ENCODE data around the gene SPOCK3. TPM values are rescaled to one million over a fixed set of nuclear protein-coding genes. Genes with fewer than 3 reads are reported as not detected.
"Not testable (repeated sequence)": the region's sequence is repeated elsewhere in the genome, so short reads cannot be mapped to it uniquely, and the experiment has no call there.

SPOCK3 gene
- total RNA-seq, 1 donor = 0.10 TPM

GRCh38 chr4:166886718-166887117 is 347.6 kb downstream of the SPOCK3 start:
- Histone ChIP-seq H3K27me3 (ENCODE audit: insufficient read depth, low read length) (no peaks in the 10 kb centered on the region), H3K4me3 (ENCODE audit: low read length) (no peak overlapping the region), H3K4me1 (ENCODE audit: insufficient read depth, low read length) (no peaks in the 10 kb centered on the region), H3K9me3 (ENCODE audit: low read depth, low read length) (no peaks in the 10 kb centered on the region)

GRCh38 chr4:166882221-166882620 is 352.1 kb downstream of the SPOCK3 start:
- Histone ChIP-seq H3K4me3 (ENCODE audit: low read length) (no peak overlapping the region), H3K27me3 (ENCODE audit: insufficient read depth, low read length) (no peaks in the 10 kb centered on the region), H3K4me1 (ENCODE audit: insufficient read depth, low read length) (no peaks in the 10 kb centered on the region), H3K9me3 (ENCODE audit: low read depth, low read length) (no peaks in the 10 kb centered on the region)

- H3K4me1 ChIP-seq (ENCODE audit: insufficient read depth, low read length) = no peaks in the 10 kb centered on the region
- H3K4me3 ChIP-seq (ENCODE audit: low read length) = no peak overlapping the region
- H3K27me3 ChIP-seq (ENCODE audit: insufficient read depth, low read length) = no peaks in the 10 kb centered on the region
- H3K9me3 ChIP-seq (ENCODE audit: low read depth, low read length) = no peaks in the 10 kb centered on the region
These were observed 358.5 kb downstream of the SPOCK3 start for GRCh38 chr4:166875821-166876220.

DNA sequence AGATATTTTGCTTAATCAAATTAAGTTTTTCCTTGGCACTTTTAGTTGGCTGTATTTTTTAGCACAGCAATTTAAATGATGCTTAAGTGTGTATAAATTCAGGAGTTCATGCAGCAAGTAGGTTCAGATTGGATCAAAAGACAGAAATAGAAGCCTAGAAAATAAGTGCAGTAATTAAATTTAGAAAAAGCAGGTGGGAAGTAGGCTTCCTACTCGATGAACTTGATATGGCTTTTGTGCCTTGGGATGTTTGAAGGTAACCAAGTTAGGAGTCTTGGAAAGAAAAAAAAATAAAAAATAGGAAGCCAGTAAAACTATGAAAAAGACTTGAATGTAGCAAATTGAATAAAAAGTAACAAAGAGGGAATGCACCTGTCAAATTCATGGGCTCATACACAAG is 372.3 kb downstream of the SPOCK3 start:
- H3K9me3 ChIP-seq (ENCODE audit: low read depth, low read length) = no peaks in the 10 kb centered on the region

GRCh38 chr4:166850398-166850797 is 383.9 kb downstream of the SPOCK3 start:
- H3K27me3 ChIP-seq (ENCODE audit: insufficient read depth, low read length); H3K4me1 ChIP-seq (ENCODE audit: insufficient read depth, low read length); H3K4me3 ChIP-seq (ENCODE audit: low read length); H3K9me3 ChIP-seq (ENCODE audit: low read depth, low read length): not testable (repeated sequence)

More for the DNA sequence above, 372.3 kb downstream of the SPOCK3 start:
- Histone ChIP-seq H3K4me3 (ENCODE audit: low read length) (no peak overlapping the region), H3K27me3 (ENCODE audit: insufficient read depth, low read length) (no peaks in the 10 kb centered on the region), H3K4me1 (ENCODE audit: insufficient read depth, low read length) (no peaks in the 10 kb centered on the region)

DNA sequence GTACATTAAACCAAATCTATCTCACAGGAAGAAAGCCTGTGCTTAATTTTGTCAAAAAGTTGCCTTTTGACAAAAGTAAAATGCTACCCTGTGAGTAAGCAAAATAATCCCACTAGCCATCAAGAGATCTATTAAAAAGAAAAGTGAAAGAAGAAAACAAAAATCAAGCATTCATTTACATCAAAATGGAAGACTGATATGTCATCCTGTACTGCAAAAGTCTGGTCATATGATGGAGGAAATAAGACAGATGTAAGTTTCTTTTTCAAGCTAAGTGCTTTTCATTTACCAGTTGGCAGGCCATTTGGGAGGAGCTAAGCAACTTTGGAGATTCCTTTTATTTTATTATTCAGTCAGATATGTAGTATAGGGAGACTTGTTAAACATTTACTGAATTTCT is 387.4 kb downstream of the SPOCK3 start:
- Histone ChIP-seq H3K4me3 (ENCODE audit: low read length) (no peak overlapping the region), H3K4me1 (ENCODE audit: insufficient read depth, low read length) (no peaks in the 10 kb centered on the region), H3K27me3 (ENCODE audit: insufficient read depth, low read length) (no peaks in the 10 kb centered on the region), H3K9me3 (ENCODE audit: low read depth, low read length) (no peaks in the 10 kb centered on the region)

DNA sequence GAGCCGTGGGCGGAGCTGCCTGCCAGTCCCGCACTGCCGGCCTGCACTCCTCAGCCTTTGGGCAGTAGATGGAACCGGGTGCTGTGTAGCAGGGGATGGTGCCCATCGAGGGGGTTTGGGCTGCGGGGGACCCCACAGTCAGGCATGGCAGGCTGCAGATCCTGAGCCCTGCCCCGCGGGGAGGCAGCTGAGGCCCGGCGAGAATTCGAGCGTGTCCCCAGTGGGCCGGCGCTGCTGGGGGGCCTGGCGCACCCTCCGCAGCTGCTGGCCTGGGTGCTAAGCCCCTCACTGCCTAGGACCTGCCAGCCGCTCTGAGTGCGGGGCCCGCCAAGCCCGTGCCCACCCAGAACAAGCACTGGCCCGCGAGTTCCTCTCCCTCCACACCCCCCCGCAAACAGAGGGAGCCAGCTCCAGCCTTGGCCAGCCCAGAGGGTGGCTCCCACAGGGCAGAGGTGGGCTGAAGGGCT is 391.5 kb downstream of the SPOCK3 start:
- Histone ChIP-seq H3K4me1 (ENCODE audit: insufficient read depth, low read length) (no peaks in the 10 kb centered on the region), H3K9me3 (ENCODE audit: low read depth, low read length) (no peaks in the 10 kb centered on the region), H3K27me3 (ENCODE audit: insufficient read depth, low read length) (no peaks in the 10 kb centered on the region), H3K4me3 (ENCODE audit: low read length) (no peak overlapping the region)

DNA sequence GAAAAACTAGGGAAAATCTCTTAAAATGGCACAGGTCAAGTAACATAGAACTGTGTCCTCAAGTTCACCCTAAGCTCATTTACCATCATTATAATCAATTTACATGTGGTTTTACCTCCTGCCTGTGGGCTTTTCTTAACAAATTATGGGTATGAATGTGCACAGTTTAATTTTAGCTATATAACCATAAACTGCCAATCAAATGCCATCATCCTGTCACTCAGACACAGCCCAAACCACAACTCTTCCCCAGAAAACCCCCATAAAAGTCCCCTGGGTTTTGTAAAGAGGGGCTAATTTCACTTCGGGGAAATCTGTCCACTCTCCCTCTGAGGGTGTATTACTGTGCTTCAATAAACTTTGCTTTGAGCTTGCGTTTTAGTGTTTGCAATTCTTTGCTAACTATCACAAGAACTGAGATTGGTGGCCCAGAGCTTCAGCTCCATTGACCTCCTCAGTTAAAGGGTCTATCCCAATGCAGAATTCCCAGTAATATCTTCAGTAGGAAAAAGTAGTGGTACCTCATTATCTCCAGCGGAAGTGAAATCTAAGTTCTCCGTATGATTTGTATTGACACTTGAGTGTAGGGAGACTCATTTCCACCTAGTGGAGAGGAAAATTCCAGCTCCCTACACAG is 394.6 kb downstream of the SPOCK3 start:
- no peaks in the 10 kb centered on the region for H3K4me1 ChIP-seq (ENCODE audit: insufficient read depth, low read length)
- peaks cover 5% of the 10 kb centered on the region for H3K9me3 ChIP-seq (ENCODE audit: low read depth, low read length)
- H3K4me3 ChIP-seq (ENCODE audit: low read length) = no peak overlapping the region
- H3K27me3 ChIP-seq (ENCODE audit: insufficient read depth, low read length) = no peaks in the 10 kb centered on the region

DNA sequence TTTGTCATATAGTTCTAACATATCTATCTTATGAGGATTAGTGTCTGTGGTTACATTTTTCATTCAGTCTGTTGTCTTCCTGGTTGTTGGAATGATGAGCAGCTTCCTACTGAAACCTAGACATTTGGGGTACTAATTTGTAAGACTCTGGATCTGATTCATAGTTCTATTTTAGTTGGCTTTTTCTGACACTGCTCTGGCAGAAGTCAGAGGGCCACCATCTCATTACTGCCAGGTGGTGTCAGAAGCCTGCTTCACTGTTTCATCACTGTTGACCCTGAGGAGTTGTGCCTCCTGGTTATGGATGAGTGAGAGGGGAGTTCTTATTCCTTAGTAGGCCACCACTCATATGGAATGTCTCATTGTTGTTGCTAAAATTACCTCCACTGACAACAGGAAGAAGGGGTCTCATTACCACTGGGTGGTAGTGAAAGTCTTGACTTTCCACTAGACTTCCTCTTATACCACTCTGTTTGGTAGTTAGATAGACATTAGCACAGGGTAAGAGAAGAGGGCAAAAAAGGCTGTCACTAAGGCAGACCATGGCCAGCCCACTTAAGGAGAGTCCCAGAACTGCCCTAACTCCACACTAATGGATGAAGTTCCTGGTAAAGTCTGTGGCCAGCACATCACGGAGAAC is 395.2 kb downstream of the SPOCK3 start:
- Histone ChIP-seq H3K27me3 (ENCODE audit: insufficient read depth, low read length) (no peaks in the 10 kb centered on the region), H3K4me1 (ENCODE audit: insufficient read depth, low read length) (no peaks in the 10 kb centered on the region), H3K4me3 (ENCODE audit: low read length) (no peak overlapping the region), H3K9me3 (ENCODE audit: low read depth, low read length) (peaks cover 5% of the 10 kb centered on the region)

DNA sequence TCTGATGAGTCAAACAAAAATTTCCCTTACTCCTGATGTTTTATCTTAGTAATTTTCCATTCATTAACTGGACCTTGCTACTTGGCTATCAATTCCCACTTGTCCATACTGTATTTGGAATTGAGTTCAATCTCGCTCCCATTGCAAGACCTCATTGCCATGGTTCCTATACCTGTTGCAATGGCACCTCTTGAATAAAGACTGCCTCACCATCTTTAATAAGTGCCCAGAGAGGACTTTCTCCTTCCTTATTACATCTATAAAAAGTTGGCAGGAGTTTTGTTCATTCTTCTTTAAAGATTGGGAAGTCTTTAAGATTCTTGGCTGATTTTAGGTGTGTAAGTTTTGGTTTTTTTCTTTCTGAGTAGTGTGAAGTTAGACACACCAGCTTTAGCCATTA is 397.4 kb downstream of the SPOCK3 start:
- Histone ChIP-seq H3K9me3 (ENCODE audit: low read depth, low read length) (peaks cover 24% of the 10 kb centered on the region), H3K4me3 (ENCODE audit: low read length) (no peak overlapping the region), H3K27me3 (ENCODE audit: insufficient read depth, low read length) (no peaks in the 10 kb centered on the region), H3K4me1 (ENCODE audit: insufficient read depth, low read length) (no peaks in the 10 kb centered on the region)

- Histone ChIP-seq H3K4me3 (ENCODE audit: low read length) (no peak overlapping the region), H3K4me1 (ENCODE audit: insufficient read depth, low read length) (no peaks in the 10 kb centered on the region), H3K27me3 (ENCODE audit: insufficient read depth, low read length) (no peaks in the 10 kb centered on the region), H3K9me3 (ENCODE audit: low read depth, low read length) (peaks cover 9% of the 10 kb centered on the region)
These were observed 406.7 kb downstream of the SPOCK3 start for GRCh38 chr4:166827629-166828028.

DNA sequence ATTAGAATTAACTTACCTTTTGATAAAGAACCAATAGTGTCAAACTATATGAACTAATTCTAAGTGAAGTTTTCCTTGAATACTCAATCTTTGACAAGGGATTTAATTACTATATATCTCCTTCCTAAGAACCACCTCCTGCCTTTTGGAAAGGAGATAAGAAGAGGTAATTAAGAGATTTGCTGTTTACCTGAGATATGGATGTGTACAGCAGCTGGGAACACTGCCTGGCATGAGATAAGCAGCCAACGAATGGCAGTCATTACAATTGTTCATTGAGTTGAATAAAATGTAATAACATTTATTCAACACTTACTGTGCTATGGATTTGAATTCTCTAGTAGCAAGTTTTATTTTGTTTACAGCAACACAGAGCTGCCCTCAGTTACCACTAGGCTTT is 407.1 kb downstream of the SPOCK3 start:
- Histone ChIP-seq H3K27me3 (ENCODE audit: insufficient read depth, low read length) (no peaks in the 10 kb centered on the region), H3K4me1 (ENCODE audit: insufficient read depth, low read length) (no peaks in the 10 kb centered on the region), H3K9me3 (ENCODE audit: low read depth, low read length) (peaks cover 5% of the 10 kb centered on the region), H3K4me3 (ENCODE audit: low read length) (no peak overlapping the region)

- no peaks in the 10 kb centered on the region for H3K4me1 ChIP-seq (ENCODE audit: insufficient read depth, low read length)
- no peaks in the 10 kb centered on the region for H3K27me3 ChIP-seq (ENCODE audit: insufficient read depth, low read length)
- H3K9me3 ChIP-seq (ENCODE audit: low read depth, low read length) = peaks cover 5% of the 10 kb centered on the region
- no peak overlapping the region for H3K4me3 ChIP-seq (ENCODE audit: low read length)
These were observed 410.4 kb downstream of the SPOCK3 start for GRCh38 chr4:166823848-166824247.

DNA sequence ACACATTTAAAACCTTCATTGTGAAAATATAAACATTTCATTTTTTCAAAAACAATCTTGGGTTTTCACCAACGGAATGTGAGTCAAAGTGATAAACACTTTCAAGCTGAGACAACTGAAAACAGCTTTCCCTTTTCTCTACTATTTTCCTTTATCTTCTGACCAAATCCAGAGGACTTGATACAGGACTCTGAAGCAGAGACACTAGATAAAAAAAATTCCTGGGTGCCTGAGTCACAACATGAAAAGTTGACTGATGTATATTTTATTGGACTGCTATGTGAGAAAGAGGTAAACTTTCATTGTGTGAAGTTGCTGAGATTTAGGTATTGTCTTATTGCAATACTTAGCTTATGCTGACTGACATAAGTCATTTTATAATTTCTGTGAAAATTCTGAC is 411.2 kb downstream of the SPOCK3 start:
- Histone ChIP-seq H3K9me3 (ENCODE audit: low read depth, low read length) (peaks cover 5% of the 10 kb centered on the region), H3K27me3 (ENCODE audit: insufficient read depth, low read length) (no peaks in the 10 kb centered on the region), H3K4me3 (ENCODE audit: low read length) (no peak overlapping the region), H3K4me1 (ENCODE audit: insufficient read depth, low read length) (no peaks in the 10 kb centered on the region)

GRCh38 chr4:166822386-166822785 is 411.9 kb downstream of the SPOCK3 start:
- Histone ChIP-seq H3K9me3 (ENCODE audit: low read depth, low read length) (peaks cover 5% of the 10 kb centered on the region), H3K4me1 (ENCODE audit: insufficient read depth, low read length) (no peaks in the 10 kb centered on the region), H3K27me3 (ENCODE audit: insufficient read depth, low read length) (no peaks in the 10 kb centered on the region), H3K4me3 (ENCODE audit: low read length) (no peak overlapping the region)

GRCh38 chr4:166816890-166817289 is 417.4 kb downstream of the SPOCK3 start:
- peaks cover under 1% of the 10 kb centered on the region for H3K9me3 ChIP-seq (ENCODE audit: low read depth, low read length)
- H3K4me3 ChIP-seq (ENCODE audit: low read length) = no peak overlapping the region
- H3K4me1 ChIP-seq (ENCODE audit: insufficient read depth, low read length) = no peaks in the 10 kb centered on the region
- H3K27me3 ChIP-seq (ENCODE audit: insufficient read depth, low read length) = no peaks in the 10 kb centered on the region

All from mononuclear cell (primary cell).